Embryonic facial prominence (tissue), 1 donor: ENCODE results near the gene LSM14A.
"Not testable (repeated sequence)": the region's sequence is repeated elsewhere in the genome, so short reads cannot be mapped to it uniquely, and the experiment has no call there.

Experiments
- DNase-seq: peaks from one replicate; pipeline ENCODE4 v3.0.0-alpha.2; 2016; ENCODE audit errors: extremely low spot score

LSM14A gene

DNA sequence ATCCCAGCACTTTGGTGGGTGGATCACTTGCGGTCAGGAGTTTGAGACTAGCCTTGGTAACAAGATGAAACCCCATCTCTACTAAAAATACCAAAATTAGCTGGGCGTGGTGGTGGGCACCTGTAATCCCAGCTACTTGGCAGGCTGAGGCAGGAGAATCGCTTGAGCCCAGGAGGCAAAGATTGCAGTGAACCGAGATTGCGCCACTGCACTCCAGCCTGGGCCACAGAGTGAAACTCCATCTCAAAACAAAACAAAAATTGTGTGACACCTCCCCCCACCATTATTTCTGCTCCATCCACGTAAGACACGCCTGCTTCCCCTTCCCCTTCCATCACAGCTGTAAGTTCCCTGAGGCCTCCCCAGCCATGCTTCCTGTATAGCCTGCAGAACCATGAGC lies 13.3 kb upstream of the LSM14A start:
- not testable (repeated sequence) for DNase-seq

DNA sequence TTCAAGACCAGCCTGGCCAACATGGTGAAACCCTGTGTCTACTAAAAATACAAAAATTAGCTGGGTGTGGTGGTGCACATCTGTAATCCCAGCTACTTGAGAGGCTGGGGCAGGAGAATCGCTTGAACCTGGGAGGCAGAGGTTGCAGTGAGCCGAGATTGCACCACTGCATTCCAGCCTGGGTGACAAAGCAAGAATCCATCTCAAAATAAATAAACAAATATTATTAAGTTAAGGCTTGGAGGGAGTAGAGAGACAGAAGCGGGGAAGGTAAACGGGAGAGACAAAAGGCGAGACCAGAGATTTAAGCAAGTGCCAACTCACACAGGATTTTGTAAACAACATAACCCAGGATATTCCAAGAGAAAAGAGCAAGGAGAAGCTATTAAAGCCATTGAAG lies 12.8 kb upstream of the LSM14A start:
- not testable (repeated sequence) for DNase-seq

DNA sequence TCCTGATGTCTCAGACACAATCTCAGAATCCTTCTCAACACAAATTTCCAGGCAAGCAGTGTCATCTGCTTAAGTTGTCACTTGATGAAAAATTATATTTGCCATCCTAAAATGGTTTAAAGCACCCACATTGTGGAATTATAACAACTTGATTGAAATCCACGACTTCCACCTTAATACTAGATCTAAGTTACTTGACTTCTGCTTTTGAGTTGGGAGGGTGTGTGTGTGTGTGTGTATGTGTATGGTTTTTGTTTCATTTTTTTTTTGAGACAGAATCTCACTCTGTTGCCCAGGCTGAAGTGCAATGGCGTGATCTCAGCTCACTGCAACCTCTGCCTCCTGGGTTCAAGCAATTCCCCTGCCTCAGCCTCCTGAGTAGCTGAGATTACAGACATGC lies 10.4 kb upstream of the LSM14A start:
- not testable (repeated sequence) for DNase-seq

DNA sequence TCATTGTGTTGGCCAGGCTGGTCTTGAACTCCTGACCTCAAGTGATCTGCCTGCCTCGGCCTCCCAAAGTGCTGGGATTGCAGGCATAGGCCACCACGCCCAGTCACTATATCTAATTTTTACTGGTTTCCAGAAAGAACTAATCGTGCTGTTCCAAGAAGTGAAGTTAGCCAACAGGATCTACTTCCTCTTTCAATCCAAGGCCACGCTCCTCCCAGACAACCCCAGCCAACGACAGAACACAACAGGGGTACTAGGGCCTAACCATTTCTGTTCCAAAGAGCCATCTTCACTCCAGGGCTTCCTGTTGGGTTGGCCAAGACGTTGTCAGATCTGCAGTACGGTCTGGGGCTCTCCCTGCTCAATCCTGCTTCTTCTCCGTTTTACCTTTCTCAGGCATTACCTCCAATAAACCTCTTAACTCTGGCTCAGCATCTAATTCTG lies 7.0 kb upstream of the LSM14A start:
- no peak for DNase-seq

DNA sequence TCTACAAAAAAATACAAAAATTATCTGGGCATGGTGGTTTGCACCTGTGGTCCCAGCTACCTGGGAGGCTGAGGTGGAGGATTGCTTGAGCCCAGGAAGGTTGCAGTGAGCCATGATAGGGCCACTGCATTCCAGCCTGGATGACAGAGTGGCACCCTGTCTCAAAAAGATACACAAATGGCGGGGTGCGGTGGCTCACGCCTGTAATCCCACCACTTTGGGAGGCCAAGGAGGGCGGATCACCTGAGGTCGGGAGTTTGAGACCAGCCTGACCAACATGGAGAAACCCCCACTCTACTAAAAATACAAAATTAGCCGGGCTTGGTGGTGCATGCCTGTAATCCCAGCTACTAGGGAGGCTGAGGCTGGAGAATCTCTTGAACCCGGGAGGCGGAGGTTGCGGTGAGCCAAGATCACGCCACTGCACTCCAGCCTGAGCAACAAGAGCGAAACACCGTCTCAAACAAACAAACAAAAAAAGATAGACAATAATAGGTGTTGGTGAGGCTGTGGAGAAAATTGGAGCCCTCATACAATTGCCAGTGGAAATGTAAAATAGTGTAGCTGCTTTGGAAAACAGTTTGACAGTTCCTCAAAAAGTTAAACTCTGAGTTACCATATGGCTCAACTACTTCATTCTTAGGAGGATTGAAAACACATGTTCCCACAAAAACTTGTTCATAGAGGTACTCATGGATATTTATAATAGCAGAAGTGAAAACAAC lies 2.7 kb upstream of the LSM14A start:
- not testable (repeated sequence) for DNase-seq

DNA sequence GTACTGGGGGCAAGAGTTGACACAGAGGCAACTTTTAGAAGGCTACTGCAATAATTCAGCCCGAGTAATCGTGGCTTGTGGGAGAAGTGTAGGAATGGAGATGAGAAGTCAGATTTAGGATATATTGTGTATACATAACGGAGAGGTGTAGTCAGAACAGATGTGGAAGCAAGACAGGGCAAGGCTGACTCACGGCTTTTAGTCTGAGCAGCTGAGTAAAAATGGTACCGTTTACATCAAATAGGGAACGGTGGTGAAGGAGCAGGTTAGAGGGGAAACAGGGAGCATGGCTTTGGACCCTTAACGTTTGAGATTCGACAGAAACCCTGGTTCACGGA lies 796 bp upstream of the LSM14A start:
- DNase-seq: no peak

DNA sequence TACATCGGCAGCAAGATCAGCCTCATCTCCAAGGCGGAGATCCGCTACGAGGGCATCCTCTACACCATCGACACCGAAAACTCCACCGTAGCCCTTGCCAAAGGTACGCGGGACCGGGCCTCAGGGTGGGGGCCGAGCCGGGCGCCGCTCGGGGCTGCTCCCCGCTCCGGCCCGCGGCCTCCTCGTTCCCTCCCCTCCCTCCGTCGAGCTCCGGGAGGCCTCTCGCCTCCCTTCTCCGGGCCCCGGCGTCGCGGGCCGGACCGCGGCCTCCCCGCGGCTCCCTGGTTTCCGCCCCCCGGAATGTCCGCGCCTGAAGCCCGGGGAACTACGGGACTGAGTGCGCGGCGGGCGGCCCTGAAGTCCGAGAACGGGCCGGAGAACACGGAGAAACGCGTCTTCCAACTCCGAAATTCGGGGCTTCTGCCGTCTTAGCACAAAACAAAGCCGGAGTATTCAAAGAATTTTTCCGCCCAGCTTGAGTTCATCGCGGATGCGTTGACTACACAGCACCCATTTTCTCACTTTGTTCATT lies 423 bp downstream of the LSM14A start:
- DNase-seq: no peak

DNA sequence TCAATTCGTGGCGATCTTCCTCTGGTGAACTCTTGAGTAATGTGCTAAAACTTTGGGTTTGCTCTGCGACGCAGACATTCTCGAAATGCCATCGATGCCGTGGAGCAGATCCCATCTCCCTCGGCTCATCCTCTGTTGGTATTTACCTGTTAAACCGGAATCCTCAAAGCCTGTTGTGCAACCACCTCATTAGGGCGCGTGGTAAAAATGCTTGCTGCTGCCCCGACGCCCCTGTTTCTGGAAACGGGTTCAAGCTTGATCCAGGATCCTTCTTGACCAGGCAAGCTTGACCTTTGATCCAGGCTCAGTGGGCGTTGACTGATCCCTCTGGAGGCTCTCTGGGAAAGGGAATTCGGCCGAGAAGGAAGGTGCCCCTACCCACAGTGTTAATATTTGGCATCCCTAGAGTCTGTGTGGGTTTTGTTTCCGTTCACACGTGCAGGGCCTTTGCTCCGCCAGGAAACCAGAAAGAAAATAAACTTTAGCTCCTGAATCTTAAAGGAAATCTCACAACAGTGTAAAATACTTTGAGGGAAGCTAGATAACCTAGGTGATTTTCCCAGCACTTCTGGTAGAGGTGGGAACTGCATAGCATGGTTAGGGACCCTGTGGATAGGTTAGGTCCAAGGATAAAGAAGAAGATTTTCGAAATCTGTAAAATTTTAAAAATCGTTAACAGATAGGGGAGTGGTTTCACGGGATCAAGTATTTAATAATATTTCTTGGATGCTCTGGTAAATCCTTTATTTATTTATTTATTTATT lies 1.1 kb downstream of the LSM14A start:
- DNase-seq: peak; percentile 15

DNA sequence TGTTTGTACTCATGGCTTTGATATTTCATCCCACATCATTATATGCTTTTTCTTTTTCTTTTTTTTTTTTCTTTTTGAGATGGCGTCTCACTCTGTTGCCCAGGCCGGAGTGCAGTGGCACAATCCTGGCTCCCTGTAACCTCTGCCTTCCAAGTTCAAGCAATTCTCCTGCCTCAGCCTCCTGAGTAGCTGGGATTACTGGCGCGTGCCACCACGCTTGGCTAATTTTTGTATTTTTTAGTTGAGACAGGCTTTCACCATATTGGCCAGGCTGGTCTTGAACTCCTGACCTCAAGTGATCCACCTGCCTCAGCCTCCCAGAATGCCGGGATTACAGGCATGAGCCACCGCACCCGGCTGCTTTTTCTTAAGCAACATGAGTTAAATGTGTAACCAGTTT lies 2.9 kb downstream of the LSM14A start:
- not testable (repeated sequence) for DNase-seq

DNA sequence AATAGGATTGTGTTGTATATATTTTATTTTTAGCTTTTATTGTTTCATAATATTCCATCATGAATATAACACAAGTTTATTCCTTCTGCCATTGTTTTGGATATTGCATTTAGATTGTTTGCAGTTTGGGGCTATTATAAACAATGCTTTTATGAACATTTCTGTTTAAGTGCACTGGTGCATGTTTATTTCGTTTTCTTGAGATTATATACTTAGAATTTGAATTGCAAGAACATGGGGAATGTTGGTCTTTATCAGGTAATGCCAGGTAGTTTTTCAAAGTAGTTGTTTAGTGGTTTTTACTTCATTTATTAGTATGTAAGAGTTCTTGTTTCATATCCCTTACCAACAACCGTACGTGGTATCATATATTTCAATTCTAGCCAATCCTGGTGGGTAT lies 4.3 kb downstream of the LSM14A start:
- no peak for DNase-seq

DNA sequence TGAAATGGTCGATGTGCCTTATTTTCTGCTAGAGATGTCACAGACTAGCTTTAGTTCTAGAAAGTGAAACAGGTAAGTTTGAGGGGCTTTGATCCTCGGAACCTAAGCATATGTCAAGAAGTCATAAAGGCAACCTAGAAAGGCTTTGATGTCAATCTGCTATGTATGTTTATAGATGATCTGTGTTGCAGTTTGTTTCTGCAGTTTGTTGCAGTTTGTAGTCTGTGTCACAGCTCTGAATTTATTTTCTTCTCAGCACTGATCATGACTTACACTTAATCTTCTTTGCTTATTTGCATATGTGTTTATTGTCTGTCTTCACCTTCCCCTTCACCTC lies 5.9 kb downstream of the LSM14A start:
- DNase-seq: no peak

DNA sequence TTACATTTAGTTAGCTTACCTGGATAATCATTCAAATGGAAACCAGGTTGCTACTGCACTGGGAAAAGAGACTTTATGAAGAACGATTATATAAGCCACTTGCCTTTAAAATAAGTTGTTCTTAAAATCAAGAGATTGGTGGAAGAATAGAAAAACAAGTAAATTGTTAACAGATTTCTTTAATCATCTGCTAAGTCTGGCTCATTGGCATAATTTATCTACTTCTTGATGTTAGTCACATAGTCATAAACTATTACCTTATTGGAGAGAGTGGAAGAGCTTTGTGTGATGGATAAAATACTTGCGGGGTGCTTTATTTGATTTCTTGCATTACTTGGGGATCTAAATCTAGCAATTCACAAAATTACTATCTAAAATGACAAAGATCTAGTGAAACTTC lies 6.8 kb downstream of the LSM14A start:
- no peak for DNase-seq

DNA sequence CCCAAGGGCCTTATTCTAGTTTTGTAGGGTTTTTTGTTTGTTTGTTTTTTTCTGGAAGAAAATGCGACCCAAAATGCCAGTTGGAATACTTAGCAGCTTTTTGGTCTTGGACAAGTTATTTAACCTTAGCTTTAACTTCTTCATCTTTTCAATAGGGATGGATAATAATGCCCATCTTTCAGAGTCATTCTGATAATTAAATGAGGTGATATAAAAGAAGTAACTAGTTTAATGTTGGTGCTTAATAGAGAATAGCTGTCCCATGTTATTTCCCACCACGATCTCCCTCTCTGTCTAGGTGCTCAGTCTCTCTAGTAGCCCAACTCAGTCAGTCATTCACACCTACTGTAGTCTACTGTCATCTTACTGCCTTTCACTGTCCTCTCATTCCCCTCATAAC lies 8.0 kb downstream of the LSM14A start:
- no peak for DNase-seq

DNA sequence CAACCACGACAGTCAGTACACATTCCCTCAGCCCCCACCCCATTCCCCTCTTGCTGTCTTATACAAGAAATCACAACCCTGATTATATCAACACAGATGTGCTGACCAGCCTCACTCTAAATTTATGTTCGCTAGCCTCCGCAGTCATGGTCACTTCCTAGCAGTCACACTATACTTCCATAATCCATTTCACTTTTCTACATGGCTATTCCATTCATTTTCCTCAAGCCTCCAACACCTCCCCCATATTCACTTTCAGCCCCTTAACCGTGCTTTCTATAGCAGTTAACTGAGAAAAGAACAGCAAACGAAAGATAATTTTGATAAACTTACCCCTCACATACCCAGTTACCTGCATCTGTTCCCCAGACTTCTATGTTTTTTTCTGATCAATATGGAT lies 8.4 kb downstream of the LSM14A start:
- DNase-seq: no peak

DNA sequence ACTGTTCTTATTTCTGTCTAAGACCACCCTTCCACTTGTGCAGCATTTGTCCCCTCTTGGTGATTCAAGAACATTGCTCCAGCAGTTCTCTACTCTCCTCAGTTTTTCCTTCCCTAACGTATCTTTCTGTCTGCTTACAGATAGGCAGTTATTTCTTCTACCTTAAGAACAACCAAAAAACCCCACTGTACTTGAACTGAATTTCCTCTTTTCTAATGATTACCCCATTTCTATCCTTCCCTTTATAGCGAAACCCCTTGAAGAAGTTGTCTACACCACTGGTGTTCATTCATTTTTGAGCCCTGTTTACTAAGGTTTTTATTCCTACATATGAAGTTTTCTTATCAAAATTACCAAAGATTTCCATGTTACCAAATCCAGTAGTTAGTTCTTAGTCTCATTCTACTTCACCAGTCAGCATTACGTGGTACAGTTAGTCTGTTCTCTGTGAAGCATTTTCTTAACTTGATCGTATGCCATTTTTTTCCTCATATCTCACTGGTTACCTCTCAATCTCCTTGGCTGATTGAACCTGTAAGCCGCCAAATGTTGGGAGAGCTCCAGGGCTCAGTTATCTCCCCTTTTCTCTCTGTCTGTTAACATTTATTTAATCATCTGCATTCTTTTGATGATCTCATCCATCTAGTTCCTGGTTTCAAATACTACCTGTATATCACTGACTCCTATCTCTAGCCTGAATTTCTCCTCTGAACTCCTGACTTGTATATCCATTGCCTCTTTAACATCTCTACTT lies 9.0 kb downstream of the LSM14A start:
- DNase-seq: no peak

DNA sequence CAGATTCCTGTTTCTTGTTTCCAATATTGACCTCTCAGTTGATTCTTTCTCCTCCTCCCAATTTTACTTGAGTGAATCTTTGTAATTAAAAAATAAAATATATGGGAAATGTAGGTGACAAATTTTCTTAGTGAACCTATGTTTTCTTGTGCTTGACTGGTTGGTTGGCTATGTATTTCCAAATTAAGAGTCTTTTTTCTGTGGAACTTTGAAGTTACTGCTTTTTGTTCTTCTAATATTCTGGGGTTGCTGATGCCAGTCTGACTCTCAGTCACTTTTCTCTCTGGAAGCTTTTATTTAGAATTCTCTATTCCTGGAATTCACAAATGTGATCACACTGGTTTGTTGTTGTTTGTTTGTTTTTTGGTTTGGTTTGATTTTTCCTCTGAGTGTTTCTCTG lies 9.8 kb downstream of the LSM14A start:
- DNase-seq: no peak

DNA sequence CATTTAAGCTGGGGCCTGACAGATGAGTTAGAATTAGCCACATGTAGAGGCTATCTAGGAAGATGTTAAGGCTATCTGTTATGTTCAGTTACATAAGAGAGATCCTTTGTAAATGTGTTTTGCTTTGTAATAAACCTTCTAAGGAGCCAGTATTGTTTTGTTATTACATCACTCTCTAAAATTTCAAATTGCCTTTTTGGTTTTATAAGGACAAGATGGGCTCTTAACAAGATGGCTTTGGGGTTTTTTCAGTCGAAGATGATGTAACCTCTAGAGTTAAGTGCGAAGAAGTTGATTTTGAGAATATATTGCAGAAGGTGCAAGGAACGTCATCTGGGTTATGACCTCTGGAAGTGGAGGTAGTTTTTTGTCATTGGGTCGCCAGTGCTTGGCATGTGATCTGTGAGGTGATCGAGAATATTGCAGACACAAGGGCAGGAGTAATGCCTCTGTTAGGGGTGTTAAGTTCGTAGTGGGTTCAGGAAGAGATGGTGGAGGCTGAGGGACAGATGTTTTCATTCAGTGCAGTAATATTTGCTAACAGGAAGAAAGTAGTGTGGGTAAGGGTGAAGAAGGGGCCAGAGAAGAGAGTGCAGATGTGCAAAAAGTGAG lies 12.7 kb downstream of the LSM14A start:
- DNase-seq: no peak

DNA sequence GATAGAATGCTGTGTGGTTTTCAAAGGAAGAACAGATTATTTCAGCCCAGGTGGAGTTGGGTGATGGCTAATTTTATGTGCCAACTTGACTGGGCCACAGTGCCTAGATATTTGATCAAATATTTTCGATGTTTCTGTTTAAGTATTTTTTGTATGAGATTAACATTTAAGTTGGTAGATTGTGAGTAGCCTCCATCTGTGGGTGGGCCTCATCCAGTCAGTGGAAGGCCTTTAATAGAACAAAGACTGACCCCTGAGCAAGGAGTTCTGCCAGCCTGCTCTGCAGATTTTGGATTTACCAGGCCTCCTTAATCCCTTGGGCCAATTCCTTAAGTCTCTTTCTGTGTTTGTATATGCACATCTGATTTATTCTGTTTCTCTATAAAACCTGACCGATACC lies 13.9 kb downstream of the LSM14A start:
- no peak for DNase-seq

DNA sequence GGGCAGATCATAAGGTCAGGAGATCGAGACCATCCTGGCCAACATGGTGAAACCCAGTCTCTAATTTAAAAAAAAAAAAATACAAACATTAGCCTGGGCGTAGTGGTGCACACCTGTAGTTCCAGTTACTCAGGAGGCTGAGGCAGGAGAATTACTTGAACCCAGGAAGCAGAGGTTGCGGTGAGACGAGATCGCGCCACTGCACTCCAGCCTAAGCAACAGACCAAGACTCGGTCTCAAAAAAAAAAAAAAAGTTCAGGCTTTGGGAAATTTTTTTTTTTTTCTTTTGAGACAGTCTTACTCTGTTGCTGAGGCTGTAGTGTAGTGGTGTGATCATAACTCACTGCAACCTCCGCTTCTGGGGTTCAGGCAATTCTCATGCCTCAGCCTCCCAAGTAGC lies 14.7 kb downstream of the LSM14A start:
- DNase-seq: no peak

DNA sequence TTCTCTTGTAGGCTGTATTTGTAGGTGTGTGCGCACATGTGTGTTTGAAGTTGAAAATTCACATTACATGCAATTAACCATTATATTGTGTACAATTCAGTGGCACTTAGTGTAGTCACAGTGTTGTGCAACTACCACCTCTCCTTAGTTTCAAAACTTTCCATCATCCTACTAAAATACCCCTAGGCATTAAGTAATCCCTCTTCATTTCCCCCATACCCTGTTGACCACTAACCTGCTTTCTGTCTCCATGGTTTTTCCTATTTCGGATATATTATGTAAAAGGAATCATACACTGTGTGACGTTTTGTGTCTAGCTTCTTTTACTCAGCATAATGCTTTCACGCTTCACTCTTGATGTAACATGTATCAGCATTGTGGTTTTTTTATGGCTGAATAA lies 16.1 kb downstream of the LSM14A start:
- no peak for DNase-seq

DNA sequence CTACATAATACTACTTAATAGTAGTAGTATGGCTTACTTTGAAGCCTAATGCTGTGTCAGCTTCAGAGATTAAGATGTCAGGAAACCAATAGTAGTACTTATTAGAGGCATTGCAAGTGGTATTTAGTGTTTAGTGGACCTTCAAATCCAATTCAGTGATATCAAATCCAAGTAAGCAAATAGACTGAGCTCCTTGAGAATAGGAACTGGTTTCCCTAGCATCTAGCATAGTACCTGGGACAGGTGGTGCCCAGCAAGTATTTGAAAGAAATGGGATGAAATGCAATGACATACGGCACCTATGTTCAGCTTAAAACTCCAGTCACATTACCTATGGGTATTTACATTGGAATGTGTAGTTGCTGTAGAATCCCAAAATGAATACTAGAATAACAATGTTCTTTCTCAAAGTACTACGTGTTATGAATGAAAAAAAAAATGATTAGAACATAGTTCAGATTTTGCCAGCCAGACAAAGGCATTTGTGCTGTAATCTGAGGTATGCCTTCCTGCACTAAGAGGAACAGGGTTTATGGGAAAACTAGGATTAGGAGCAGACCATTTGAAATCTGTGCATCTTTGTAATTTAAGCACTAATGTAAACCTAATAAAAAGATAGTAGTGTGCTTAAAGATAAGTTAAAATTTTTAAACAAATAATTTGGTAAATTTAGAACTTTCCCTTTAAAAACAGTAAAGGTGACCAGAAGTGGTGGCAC lies 17.1 kb downstream of the LSM14A start:
- DNase-seq: no peak
